ENCODE results near the gene MYO10.
"Not testable (repeated sequence)": the region's sequence is repeated elsewhere in the genome, so short reads cannot be mapped to it uniquely, and the experiment has no call there.

The MYO10 gene

GRCh38 chr5:16664368-16664767, 271.7 kb downstream of the MYO10 start:
- H3K4me1 ChIP-seq (ENCODE audit: insufficient read depth, insufficient read length), result no peaks in the 10 kb centered on the region
- no peaks in the 10 kb centered on the region for H3K9me3 ChIP-seq (ENCODE audit: insufficient read depth, low read length)
- TF ChIP-seq ZNF274 (IDR thresholded peaks at IDR 0.05; ENCODE audit: low read depth, low read length) (no peak), SUZ12 (IDR thresholded peaks at IDR 0.05; ENCODE audit: extremely low read depth, insufficient read depth, insufficient read length) (no peak), YY1 (IDR thresholded peaks at IDR 0.05; ENCODE audit: insufficient read depth, insufficient read length) (no peak)
- H3K27me3 ChIP-seq (ENCODE audit: insufficient read depth, insufficient read length), result no peaks in the 10 kb centered on the region
- H3K9ac ChIP-seq (ENCODE audit: insufficient read length, low read depth), result no peak overlapping the region
- H3K36me3 ChIP-seq (ENCODE audit: insufficient read depth, insufficient read length, low read length), result peaks cover 45% of the 10 kb centered on the region
- no peak for DNase-seq (ENCODE audit: low read depth, low spot score)
- H3K4me3 ChIP-seq (ENCODE audit: insufficient read length, low read depth), result no peak overlapping the region

DNA sequence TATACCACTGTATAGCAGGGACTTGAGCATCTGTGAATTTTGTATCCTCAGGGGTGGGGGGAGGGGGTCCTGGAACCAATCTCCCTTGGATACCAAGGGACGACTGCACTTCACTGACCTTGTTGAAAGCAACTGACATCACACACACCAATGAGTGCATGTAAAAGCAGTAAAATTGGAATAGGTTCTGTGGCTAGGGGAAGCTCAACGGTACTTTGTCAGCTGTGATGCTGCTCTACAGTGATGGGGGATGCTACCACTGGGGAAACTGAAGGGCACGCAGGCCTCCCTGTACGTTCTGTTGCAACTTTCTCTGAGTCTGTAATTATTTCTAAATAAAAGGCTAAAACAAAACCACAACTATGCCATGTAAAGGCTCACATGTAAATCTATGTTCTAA, 272.2 kb downstream of the MYO10 start:
- no peak for TF ChIP-seq ZNF274 (IDR thresholded peaks at IDR 0.05; ENCODE audit: low read depth, low read length)
- TF ChIP-seq YY1 (IDR thresholded peaks at IDR 0.05; ENCODE audit: insufficient read depth, insufficient read length), result no peak
- no peak for TF ChIP-seq SUZ12 (IDR thresholded peaks at IDR 0.05; ENCODE audit: extremely low read depth, insufficient read depth, insufficient read length)
- peaks cover 42% of the 10 kb centered on the region for H3K36me3 ChIP-seq (ENCODE audit: insufficient read depth, insufficient read length, low read length)
- H3K9me3 ChIP-seq (ENCODE audit: insufficient read depth, low read length), result no peaks in the 10 kb centered on the region; the same call in 1 of the 2 replicates
- no peaks in the 10 kb centered on the region for H3K4me1 ChIP-seq (ENCODE audit: insufficient read depth, insufficient read length)
- no peak for DNase-seq (ENCODE audit: low read depth, low spot score)
- no peak overlapping the region for H3K4me3 ChIP-seq (ENCODE audit: insufficient read length, low read depth)
- no peaks in the 10 kb centered on the region for H3K27me3 ChIP-seq (ENCODE audit: insufficient read depth, insufficient read length)
- no peak overlapping the region for H3K9ac ChIP-seq (ENCODE audit: insufficient read length, low read depth)

DNA sequence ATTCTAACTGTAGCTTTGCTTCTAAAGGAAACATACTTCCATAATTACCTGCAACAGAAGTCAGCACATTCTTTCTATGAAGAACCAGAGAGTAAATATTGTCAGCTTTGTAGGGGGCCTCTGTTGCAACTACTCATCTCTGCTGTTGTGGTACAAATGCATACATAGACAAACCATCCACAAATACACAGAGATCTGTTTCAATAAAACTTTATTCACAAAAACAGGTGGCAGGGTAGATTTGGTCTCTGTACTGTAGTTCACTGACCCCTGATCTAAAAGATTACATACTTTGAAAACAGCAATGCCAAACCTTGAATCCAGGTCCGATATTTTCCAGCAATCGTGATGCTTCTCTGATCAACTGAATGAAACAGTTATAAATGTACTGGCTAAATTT, 274.4 kb downstream of the MYO10 start:
- TF ChIP-seq ZNF274 (IDR thresholded peaks at IDR 0.05; ENCODE audit: low read depth, low read length) (no peak), YY1 (IDR thresholded peaks at IDR 0.05; ENCODE audit: insufficient read depth, insufficient read length) (no peak), SUZ12 (IDR thresholded peaks at IDR 0.05; ENCODE audit: extremely low read depth, insufficient read depth, insufficient read length) (no peak)
- DNase-seq (ENCODE audit: low read depth, low spot score), result no peak
- peaks cover 4% of the 10 kb centered on the region; the same call in 1 of the 2 replicates for H3K9me3 ChIP-seq (ENCODE audit: insufficient read depth, low read length)
- no peak overlapping the region for H3K9ac ChIP-seq (ENCODE audit: insufficient read length, low read depth)
- H3K27me3 ChIP-seq (ENCODE audit: insufficient read depth, insufficient read length), result no peaks in the 10 kb centered on the region
- peaks cover 22% of the 10 kb centered on the region for H3K36me3 ChIP-seq (ENCODE audit: insufficient read depth, insufficient read length, low read length)
- no peaks in the 10 kb centered on the region for H3K4me1 ChIP-seq (ENCODE audit: insufficient read depth, insufficient read length)
- no peak overlapping the region for H3K4me3 ChIP-seq (ENCODE audit: insufficient read length, low read depth)

DNA sequence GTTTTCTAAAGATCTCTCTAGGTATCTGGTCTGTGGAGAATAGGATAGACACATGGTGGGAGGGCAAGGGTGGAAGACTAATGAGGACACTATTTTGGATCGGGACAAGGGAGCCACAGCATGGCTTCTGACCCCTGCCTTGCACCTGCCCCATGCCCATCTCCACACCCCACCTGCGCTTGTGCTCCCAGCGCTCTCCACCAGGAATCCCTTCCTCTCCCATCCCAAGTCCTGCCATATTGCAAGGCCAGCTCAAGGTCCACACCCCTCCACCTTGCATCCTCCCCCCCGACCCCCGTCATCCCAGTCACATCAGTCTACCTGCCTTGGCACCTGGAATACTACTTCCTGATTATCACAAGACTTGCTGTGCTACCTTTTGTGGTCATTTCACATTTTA, 275.1 kb downstream of the MYO10 start:
- DNase-seq (ENCODE audit: low read depth, low spot score), result no peak
- H3K27me3 ChIP-seq (ENCODE audit: insufficient read depth, insufficient read length), result no peaks in the 10 kb centered on the region

GRCh38 chr5:16659536-16659935, 276.6 kb downstream of the MYO10 start:
- no peaks in the 10 kb centered on the region for H3K4me1 ChIP-seq (ENCODE audit: insufficient read depth, insufficient read length)
- TF ChIP-seq YY1 (IDR thresholded peaks at IDR 0.05; ENCODE audit: insufficient read depth, insufficient read length) (no peak), ZNF274 (IDR thresholded peaks at IDR 0.05; ENCODE audit: low read depth, low read length) (no peak), SUZ12 (IDR thresholded peaks at IDR 0.05; ENCODE audit: extremely low read depth, insufficient read depth, insufficient read length) (no peak)

More for the DNA sequence above, 275.1 kb downstream of the MYO10 start:
- H3K9me3 ChIP-seq (ENCODE audit: insufficient read depth, low read length), result peaks cover 4% of the 10 kb centered on the region; the same call in 1 of the 2 replicates
- TF ChIP-seq YY1 (IDR thresholded peaks at IDR 0.05; ENCODE audit: insufficient read depth, insufficient read length) (no peak), ZNF274 (IDR thresholded peaks at IDR 0.05; ENCODE audit: low read depth, low read length) (no peak), SUZ12 (IDR thresholded peaks at IDR 0.05; ENCODE audit: extremely low read depth, insufficient read depth, insufficient read length) (no peak)
- no peak overlapping the region for H3K4me3 ChIP-seq (ENCODE audit: insufficient read length, low read depth)
- H3K36me3 ChIP-seq (ENCODE audit: insufficient read depth, insufficient read length, low read length), result peaks cover 14% of the 10 kb centered on the region
- H3K4me1 ChIP-seq (ENCODE audit: insufficient read depth, insufficient read length), result no peaks in the 10 kb centered on the region
- H3K9ac ChIP-seq (ENCODE audit: insufficient read length, low read depth), result no peak overlapping the region

DNA sequence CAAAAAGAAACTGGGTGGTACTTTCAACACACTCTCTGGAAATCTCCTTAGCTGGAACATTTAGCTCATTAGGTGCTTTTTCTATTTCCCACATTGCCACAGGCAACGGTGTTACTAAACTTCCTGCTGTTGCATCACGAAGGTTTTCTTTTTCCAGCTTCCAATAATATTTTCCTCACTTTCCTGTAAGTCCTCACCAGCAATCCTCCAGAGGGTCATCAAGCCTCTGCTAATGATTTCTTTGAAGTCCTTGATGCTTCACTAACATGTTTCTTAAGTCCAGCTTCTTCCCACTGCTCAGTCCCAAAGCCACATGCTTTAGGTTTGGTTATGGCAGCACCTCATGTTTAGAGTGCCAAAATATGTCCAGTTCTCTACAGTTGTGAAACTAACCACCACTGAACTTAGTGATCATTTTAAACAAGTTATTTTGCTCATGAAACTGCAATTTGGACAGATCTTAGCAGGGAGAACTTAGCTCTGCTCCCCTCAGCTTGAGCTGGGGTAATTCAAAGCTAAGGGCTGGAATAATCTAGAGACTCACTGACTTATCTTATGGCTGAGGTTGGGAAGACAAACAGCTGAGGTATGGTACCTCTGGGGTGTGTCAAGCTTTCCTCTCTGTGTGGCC, 279.4 kb downstream of the MYO10 start:
- DNase-seq (ENCODE audit: low read depth, low spot score), result no peak
- TF ChIP-seq ZNF274 (IDR thresholded peaks at IDR 0.05; ENCODE audit: low read depth, low read length) (no peak), SUZ12 (IDR thresholded peaks at IDR 0.05; ENCODE audit: extremely low read depth, insufficient read depth, insufficient read length) (no peak), YY1 (IDR thresholded peaks at IDR 0.05; ENCODE audit: insufficient read depth, insufficient read length) (no peak)
- no peaks in the 10 kb centered on the region for H3K36me3 ChIP-seq (ENCODE audit: insufficient read depth, insufficient read length, low read length)

More at GRCh38 chr5:16659536-16659935, 276.6 kb downstream of the MYO10 start:
- no peak for DNase-seq (ENCODE audit: low read depth, low spot score)
- Histone ChIP-seq H3K9ac (ENCODE audit: insufficient read length, low read depth) (no peak overlapping the region), H3K4me3 (ENCODE audit: insufficient read length, low read depth) (no peak overlapping the region), H3K9me3 (ENCODE audit: insufficient read depth, low read length) (peaks cover 4% of the 10 kb centered on the region; the same call in 1 of the 2 replicates), H3K27me3 (ENCODE audit: insufficient read depth, insufficient read length) (no peaks in the 10 kb centered on the region), H3K36me3 (ENCODE audit: insufficient read depth, insufficient read length, low read length) (peaks cover 5% of the 10 kb centered on the region)

DNA sequence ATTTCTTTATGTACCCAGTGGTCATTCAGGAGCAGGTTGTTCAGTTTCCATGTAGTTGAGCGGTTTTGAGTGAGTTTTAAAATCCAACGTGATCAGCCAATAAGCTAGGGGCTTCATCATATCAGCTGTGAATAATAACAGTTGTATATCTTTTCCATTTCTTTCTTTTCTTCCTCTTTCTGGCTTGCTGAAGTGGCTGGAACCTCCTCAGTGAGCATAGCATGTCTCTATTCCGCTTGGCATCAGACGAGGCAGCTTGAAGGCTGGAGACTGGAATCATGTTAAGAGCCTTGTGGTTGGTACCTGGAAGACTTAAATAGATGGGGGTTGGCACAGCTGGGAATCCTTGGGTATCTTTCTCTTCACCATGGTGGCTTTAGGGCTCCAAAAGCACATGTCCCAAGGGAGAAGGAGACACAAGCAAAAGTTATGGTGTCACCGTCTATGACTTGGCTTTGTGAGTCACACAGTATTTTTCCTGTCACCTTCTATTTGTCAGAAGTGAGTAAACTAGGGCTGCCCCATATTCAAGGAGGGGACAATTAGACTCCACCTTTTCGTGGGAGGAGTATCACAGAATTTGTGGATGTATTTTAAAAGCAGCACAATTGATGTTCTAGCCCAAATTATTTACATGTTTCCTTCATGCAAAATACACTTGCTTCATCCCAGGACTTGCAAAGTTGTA, 281.3 kb downstream of the MYO10 start:
- Histone ChIP-seq H3K4me1 (ENCODE audit: insufficient read depth, insufficient read length) (no peaks in the 10 kb centered on the region), H3K27me3 (ENCODE audit: insufficient read depth, insufficient read length) (no peaks in the 10 kb centered on the region), H3K9me3 (ENCODE audit: insufficient read depth, low read length) (peaks cover 4% of the 10 kb centered on the region), H3K4me3 (ENCODE audit: insufficient read length, low read depth) (no peak overlapping the region), H3K9ac (ENCODE audit: insufficient read length, low read depth) (no peak overlapping the region), H3K36me3 (ENCODE audit: insufficient read depth, insufficient read length, low read length) (no peaks in the 10 kb centered on the region)
- DNase-seq (ENCODE audit: low read depth, low spot score), result no peak
- TF ChIP-seq YY1 (IDR thresholded peaks at IDR 0.05; ENCODE audit: insufficient read depth, insufficient read length) (no peak), SUZ12 (IDR thresholded peaks at IDR 0.05; ENCODE audit: extremely low read depth, insufficient read depth, insufficient read length) (no peak), ZNF274 (IDR thresholded peaks at IDR 0.05; ENCODE audit: low read depth, low read length) (no peak)

More for the DNA sequence above, 279.4 kb downstream of the MYO10 start:
- no peaks in the 10 kb centered on the region for H3K27me3 ChIP-seq (ENCODE audit: insufficient read depth, insufficient read length)
- H3K9ac ChIP-seq (ENCODE audit: insufficient read length, low read depth), result no peak overlapping the region
- peaks cover 4% of the 10 kb centered on the region; the same call in 1 of the 2 replicates for H3K9me3 ChIP-seq (ENCODE audit: insufficient read depth, low read length)
- no peak overlapping the region for H3K4me3 ChIP-seq (ENCODE audit: insufficient read length, low read depth)
- no peaks in the 10 kb centered on the region for H3K4me1 ChIP-seq (ENCODE audit: insufficient read depth, insufficient read length)

DNA sequence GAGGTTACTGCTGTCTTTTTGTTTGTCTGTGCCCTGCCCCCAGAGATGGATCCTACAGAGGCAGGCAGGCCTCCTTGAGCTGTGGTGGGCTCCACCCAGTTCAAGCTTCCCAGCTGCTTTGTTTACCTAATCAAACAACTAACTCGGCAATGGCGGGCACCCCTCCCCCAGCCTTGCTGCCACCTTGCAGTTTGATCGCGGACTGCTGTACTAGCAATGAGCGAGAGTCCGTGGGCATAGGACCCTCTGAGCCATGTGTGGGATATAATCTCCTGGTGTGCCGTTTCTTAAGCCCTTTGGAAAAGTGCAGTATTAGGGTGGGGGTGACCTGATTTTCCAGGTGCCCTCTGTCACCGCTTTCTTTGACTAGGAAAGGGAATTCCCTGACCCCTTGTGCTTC, 287.3 kb downstream of the MYO10 start:
- DNase-seq (ENCODE audit: low read depth, low spot score); H3K4me3 ChIP-seq (ENCODE audit: insufficient read length, low read depth); H3K36me3 ChIP-seq (ENCODE audit: insufficient read depth, insufficient read length, low read length); H3K4me1 ChIP-seq (ENCODE audit: insufficient read depth, insufficient read length); H3K9ac ChIP-seq (ENCODE audit: insufficient read length, low read depth); H3K27me3 ChIP-seq (ENCODE audit: insufficient read depth, insufficient read length): not testable (repeated sequence)
- peaks cover 11% of the 10 kb centered on the region for H3K9me3 ChIP-seq (ENCODE audit: insufficient read depth, low read length)
